K562 (cell line): ENCODE measurements around the gene CMPK1. TPM values are rescaled to one million over a fixed set of nuclear protein-coding genes. Genes with fewer than 3 reads are reported as not detected.
A peak's percentile ranks its signal among the peaks of the same experiment; 100 is the strongest.

Experiments
- BRCA1 ChIP-seq, 2 experiments: fragments of 450-650 bp in 1 of 2; sonication (generic) in 1 of 2; formaldehyde crosslinking in 1 of 2; IDR thresholded peaks; 2 replicates each; pipeline versions ENCODE4 v1.5.0 to v1.6.1; 2017 to 2020; ENCODE audit warnings: mild to moderate bottlenecking in 1 of 2, missing genetic modification reagents in 1 of 2
- CBX1 ChIP-seq: sonication (generic); IDR thresholded peaks from 2 replicates; pipeline ENCODE4 v1.6.1; 2016; ENCODE audit warnings: antibody characterized with exemption, low read depth, mild to moderate bottlenecking
- CREBBP ChIP-seq: IDR thresholded peaks from one replicate; pipeline ENCODE4 v1.6.1; 2012; ENCODE audit warnings: low read depth, mild to moderate bottlenecking, control low read depth, inconsistent platforms, low read length
- CTBP1 ChIP-seq: fragments of 450-650 bp; IDR thresholded peaks from 2 replicates; pipeline ENCODE4 v1.6.1; 2016; ENCODE audit warnings: borderline replicate concordance
- E2F1 ChIP-seq: sonication (generic); formaldehyde crosslinking; IDR thresholded peaks from 2 replicates; pipeline ENCODE4 v1.8.1; 2023; ENCODE audit warnings: mild to moderate bottlenecking, missing genetic modification reagents, moderate library complexity
- HMG20A ChIP-seq: fragments of 450-650 bp; formaldehyde crosslinking; conservative IDR thresholded peaks from 2 replicates; pipeline ENCODE4 v1.4.0; 2020; ENCODE audit warnings: mild to moderate bottlenecking, mixed read lengths
- KLF10 ChIP-seq: fragments of 250-450 bp; sonication (Bioruptor Pico); IDR thresholded peaks from 2 replicates; pipeline ENCODE4 v1.6.1; 2021; ENCODE audit warnings: matching md5 sums
- MTF1 ChIP-seq: fragments of 250-450 bp; sonication (Bioruptor Pico); IDR thresholded peaks from 2 replicates; pipeline ENCODE4 v1.9.0; 2021; ENCODE audit warnings: moderate library complexity, mild to moderate bottlenecking, inconsistent platforms, borderline replicate concordance
- NELFE ChIP-seq: IDR thresholded peaks from 2 replicates; pipeline ENCODE4 v1.6.1; 2011; ENCODE audit warnings: mild to moderate bottlenecking; ENCODE audit not compliant: insufficient read depth, insufficient read length
- PTRF ChIP-seq: fragments of 450-650 bp; IDR thresholded peaks from 2 replicates; pipeline ENCODE4 v1.6.1; 2016; ENCODE audit warnings: mild to moderate bottlenecking, missing genetic modification characterization, missing compliant biosample characterization
- RB1 ChIP-seq: fragments of 450-650 bp; IDR thresholded peaks from 2 replicates; pipeline ENCODE4 v1.6.1; 2017; ENCODE audit warnings: low read depth, mild to moderate bottlenecking
- SPI1 ChIP-seq: IDR thresholded peaks from 2 replicates; pipeline ENCODE4 v1.6.1; 2011; ENCODE audit warnings: low read depth, low read length, control low read depth, borderline replicate concordance
- TAF7 ChIP-seq: fragments of 450-650 bp; IDR thresholded peaks from 2 replicates; pipeline ENCODE4 v1.6.1; 2016; ENCODE audit warnings: missing genetic modification characterization, missing compliant biosample characterization
- TOE1 ChIP-seq, 2 experiments: fragments of 450-650 bp in 1 of 2; sonication (generic) in 1 of 2; formaldehyde crosslinking in 1 of 2; IDR thresholded peaks; 2 replicates each; pipeline versions ENCODE4 v1.7.1 to v1.8.0; 2016 to 2022; ENCODE audit warnings: borderline replicate concordance in 2 of 2, mild to moderate bottlenecking in 2 of 2, antibody characterized with exemption in 1 of 2, inconsistent platforms in 1 of 2, low read depth in 1 of 2, missing genetic modification reagents in 1 of 2, moderate library complexity in 1 of 2
- ZNF165 ChIP-seq: fragments of 250-450 bp; sonication (Bioruptor Pico); IDR thresholded peaks from 2 replicates; pipeline ENCODE4 v1.4.0; 2020; ENCODE audit warnings: borderline replicate concordance
- ZNF175 ChIP-seq: fragments of 200-800 bp; sonication (Bioruptor generic); IDR thresholded peaks from 2 replicates; pipeline ENCODE4 v1.6.1; 2016; ENCODE audit warnings: low read depth, mild to moderate bottlenecking, missing genetic modification characterization, missing compliant biosample characterization
- ZNF395 ChIP-seq: fragments of 200-800 bp; sonication (Bioruptor generic); IDR thresholded peaks from 2 replicates; pipeline ENCODE4 v1.6.1; 2017; ENCODE audit warnings: missing genetic modification characterization, missing compliant biosample characterization
- ZNF584 ChIP-seq: fragments of 200-800 bp; sonication (Bioruptor generic); IDR thresholded peaks from 2 replicates; pipeline ENCODE4 v1.6.1; 2016; ENCODE audit warnings: low read depth, mild to moderate bottlenecking, missing genetic modification characterization, missing compliant biosample characterization
- ZNF717 ChIP-seq: fragments of 250-450 bp; sonication (Bioruptor Pico); IDR thresholded peaks from 2 replicates; pipeline ENCODE4 v1.5.0; 2021
- polyA plus RNA-seq, 8 experiments: library from polyadenylated mRNA; depleted of rRNA in 4 of 8; stranded (reverse) in 5 of 8; unstranded in 3 of 8; fragments of >200 nt; fragmentation: Nextera tagmentation in 2 of 8; fragmentation: Illumina TruSeq in 1 of 8; extraction: Ambion mirVana in 2 of 8; extraction: Trizol in 1 of 8; gene quantifications; 2 replicates each; pipeline versions ENCODE4 v1.2.1 to v1.2.3, GENCODE V29; 2011 to 2014; ENCODE audit warnings: inconsistent platforms in 1 of 8, missing spikeins in 1 of 8
- total RNA-seq, 7 experiments: library from RNA; depleted of rRNA in 6 of 7; stranded (reverse); fragments of >200 nt in 6 of 7; fragmentation: Illumina TruSeq in 2 of 7; extraction: Trizol in 2 of 7; gene quantifications; 2 replicates each; pipeline versions ENCODE4 v1.2.1 to v1.2.3, GENCODE V29; 2011 to 2021; ENCODE audit warnings: low replicate concordance in 1 of 7
- TF ChIP-seq, protein P1 (sequence below), 2 experiments: fragments of 450-650 bp in 1 of 2; sonication (generic) in 1 of 2; formaldehyde crosslinking; conservative IDR thresholded peaks; 2 replicates each; pipeline versions ENCODE4 v1.4.0 to v1.8.1; 2020 to 2022; ENCODE audit warnings: mild to moderate bottlenecking in 1 of 2, missing genetic modification reagents in 1 of 2
- TF ChIP-seq, protein P2 (sequence below), 2 experiments: IDR thresholded peaks; 2 replicates each; pipeline ENCODE4 v1.6.1; 2012; ENCODE audit warnings: improper control_type of control experiment in 2 of 2, low read depth in 2 of 2, low read length in 2 of 2, borderline replicate concordance in 1 of 2

CMPK1 gene
- total and polyA plus RNA-seq, 9 of the 15 experiments (the other 6 are each of a cell fraction or from before 2014, with no cell fraction given), result 54.5 to 197 (median 116) TPM

DNA sequence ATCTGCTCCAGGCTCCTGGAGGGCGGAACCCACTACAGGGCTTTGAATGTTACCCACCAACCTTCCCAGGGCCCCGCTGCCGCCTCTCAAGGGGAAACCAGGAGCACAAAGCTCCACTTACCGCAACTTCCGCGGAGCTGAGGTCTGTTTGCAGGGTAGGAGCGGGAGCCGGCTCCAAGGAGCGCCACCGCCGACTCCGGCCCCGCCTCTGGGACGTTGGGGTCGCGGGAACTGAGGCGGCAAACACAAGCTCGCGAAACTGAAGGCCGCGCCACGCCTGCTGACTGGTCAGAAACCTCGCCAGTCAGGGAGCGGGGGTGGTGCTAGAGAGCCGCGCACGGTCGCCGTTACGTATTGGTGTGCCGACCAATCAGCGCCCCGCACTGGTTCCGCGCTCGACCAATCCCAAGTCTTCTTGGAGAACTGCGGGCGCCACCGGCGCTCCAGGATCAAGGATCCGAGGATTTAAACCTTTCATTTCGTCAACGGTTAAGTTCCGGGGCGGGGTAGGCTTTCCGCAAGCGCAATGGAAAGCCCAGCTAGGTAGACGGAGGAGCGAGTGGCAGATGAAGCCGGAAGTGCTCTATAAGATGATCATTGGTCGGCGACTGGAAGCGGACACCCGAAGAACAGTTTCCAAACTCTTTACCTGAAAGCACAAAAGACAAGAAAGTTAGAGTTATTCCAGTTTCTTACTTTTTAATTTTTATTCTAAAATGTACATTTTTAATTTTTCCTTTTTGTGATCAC is 19.5 kb upstream of the CMPK1 start, which contains the start of gene STIL (continued):
- TF ChIP-seq ZNF395 (CRISPR knock-in tag) (no peak), NELFE (no peak), CREBBP (no peak), ZNF165 (CRISPR knock-in tag) (no peak), SPI1 (peak; percentile 65), PTRF (tag) (no peak), TOE1 (IDR thresholded peaks at IDR 0.05; ENCODE audit: borderline replicate concordance) (0 out of 2 replicates have a peak, but pooled peaks have one; percentile 21), TOE1 (CRISPR knock-in tag; IDR thresholded peaks at IDR 0.05; ENCODE audit: borderline replicate concordance, low read depth) (no peak; the same call in 1 of the 2 replicates), ZNF717 (CRISPR knock-in tag) (0 out of 2 replicates have a peak, but pooled peaks have one; percentile 36), E2F1 (CRISPR knock-in tag) (peak; percentile 91), BRCA1 (IDR thresholded peaks at IDR 0.05) (no peak), BRCA1 (CRISPR knock-in tag; IDR thresholded peaks at IDR 0.05) (no peak), CTBP1 (peak; percentile 85), CBX1 (peak; percentile 69; the same call in 1 of the 2 replicates), ZNF584 (CRISPR knock-in tag) (no peak), KLF10 (CRISPR knock-in tag) (no peak), RB1 (peak; percentile 82), MTF1 (CRISPR knock-in tag) (no peak), ZNF175 (CRISPR knock-in tag) (no peak), TAF7 (tag) (peak; percentile 85), HMG20A (CRISPR knock-in tag) (no peak)
- TF ChIP-seq, protein P1, sequence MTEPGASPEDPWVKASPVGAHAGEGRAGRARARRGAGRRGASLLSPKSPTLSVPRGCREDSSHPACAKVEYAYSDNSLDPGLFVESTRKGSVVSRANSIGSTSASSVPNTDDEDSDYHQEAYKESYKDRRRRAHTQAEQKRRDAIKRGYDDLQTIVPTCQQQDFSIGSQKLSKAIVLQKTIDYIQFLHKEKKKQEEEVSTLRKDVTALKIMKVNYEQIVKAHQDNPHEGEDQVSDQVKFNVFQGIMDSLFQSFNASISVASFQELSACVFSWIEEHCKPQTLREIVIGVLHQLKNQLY (CRISPR knock-in tag; conservative IDR thresholded peaks at IDR 0.05), result no peak
- TF ChIP-seq, protein P2, sequence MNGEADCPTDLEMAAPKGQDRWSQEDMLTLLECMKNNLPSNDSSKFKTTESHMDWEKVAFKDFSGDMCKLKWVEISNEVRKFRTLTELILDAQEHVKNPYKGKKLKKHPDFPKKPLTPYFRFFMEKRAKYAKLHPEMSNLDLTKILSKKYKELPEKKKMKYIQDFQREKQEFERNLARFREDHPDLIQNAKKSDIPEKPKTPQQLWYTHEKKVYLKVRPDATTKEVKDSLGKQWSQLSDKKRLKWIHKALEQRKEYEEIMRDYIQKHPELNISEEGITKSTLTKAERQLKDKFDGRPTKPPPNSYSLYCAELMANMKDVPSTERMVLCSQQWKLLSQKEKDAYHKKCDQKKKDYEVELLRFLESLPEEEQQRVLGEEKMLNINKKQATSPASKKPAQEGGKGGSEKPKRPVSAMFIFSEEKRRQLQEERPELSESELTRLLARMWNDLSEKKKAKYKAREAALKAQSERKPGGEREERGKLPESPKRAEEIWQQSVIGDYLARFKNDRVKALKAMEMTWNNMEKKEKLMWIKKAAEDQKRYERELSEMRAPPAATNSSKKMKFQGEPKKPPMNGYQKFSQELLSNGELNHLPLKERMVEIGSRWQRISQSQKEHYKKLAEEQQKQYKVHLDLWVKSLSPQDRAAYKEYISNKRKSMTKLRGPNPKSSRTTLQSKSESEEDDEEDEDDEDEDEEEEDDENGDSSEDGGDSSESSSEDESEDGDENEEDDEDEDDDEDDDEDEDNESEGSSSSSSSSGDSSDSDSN (IDR thresholded peaks at IDR 0.05; ENCODE audit: borderline replicate concordance in 1 of 2, low read depth in 2 of 2, low read length in 2 of 2), result peak in 1 of 2 experiments; percentile 81; a peak in 1 of 4 replicates
